ENCODE measurements around the gene NDFIP1. TPM values are rescaled to one million over a fixed set of nuclear protein-coding genes. Genes with fewer than 3 reads are reported as not detected.

NDFIP1 gene
- total RNA-seq, 1 donor from 2014 or later = 56.1 TPM

DNA sequence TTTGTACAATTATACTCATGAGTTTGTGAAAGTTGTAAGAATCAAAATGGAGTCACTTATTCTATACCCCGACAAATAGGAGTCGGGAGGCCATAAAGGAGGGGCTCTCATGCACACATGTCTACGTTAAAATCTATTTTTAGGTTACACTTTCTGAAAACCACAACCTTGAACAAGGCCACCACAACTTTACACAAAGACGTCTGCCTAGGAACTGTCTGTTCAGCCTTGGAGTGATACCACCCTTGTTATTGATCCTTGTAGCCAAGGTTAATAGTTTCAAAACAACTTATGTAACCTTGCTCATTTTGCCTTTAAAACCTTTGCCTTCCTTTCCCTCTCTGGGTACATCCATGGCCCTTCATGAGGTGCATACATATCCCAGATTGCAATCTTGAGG is 4.1 kb upstream of the NDFIP1 start:
- no peak overlapping the region for H3K4me3 Mint-ChIP-seq (ENCODE audit: unreplicated experiment)
- H3K9me3 Mint-ChIP-seq (ENCODE audit: unreplicated experiment) = peaks cover 4% of the 10 kb centered on the region
- no peak overlapping the region for H3K27ac Mint-ChIP-seq (ENCODE audit: unreplicated experiment)
- no peak for DNase-seq
- peaks cover 6% of the 10 kb centered on the region for H3K27me3 Mint-ChIP-seq (ENCODE audit: unreplicated experiment)
- H3K4me1 Mint-ChIP-seq (ENCODE audit: low read depth, unreplicated experiment) = no peaks in the 10 kb centered on the region
- TF ChIP-seq, protein P1, sequence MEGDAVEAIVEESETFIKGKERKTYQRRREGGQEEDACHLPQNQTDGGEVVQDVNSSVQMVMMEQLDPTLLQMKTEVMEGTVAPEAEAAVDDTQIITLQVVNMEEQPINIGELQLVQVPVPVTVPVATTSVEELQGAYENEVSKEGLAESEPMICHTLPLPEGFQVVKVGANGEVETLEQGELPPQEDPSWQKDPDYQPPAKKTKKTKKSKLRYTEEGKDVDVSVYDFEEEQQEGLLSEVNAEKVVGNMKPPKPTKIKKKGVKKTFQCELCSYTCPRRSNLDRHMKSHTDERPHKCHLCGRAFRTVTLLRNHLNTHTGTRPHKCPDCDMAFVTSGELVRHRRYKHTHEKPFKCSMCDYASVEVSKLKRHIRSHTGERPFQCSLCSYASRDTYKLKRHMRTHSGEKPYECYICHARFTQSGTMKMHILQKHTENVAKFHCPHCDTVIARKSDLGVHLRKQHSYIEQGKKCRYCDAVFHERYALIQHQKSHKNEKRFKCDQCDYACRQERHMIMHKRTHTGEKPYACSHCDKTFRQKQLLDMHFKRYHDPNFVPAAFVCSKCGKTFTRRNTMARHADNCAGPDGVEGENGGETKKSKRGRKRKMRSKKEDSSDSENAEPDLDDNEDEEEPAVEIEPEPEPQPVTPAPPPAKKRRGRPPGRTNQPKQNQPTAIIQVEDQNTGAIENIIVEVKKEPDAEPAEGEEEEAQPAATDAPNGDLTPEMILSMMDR (IDR thresholded peaks at IDR 0.05; ENCODE audit: partially characterized antibody, unreplicated experiment) = no peak
- no peaks in the 10 kb centered on the region for H3K36me3 Mint-ChIP-seq (ENCODE audit: unreplicated experiment)

DNA sequence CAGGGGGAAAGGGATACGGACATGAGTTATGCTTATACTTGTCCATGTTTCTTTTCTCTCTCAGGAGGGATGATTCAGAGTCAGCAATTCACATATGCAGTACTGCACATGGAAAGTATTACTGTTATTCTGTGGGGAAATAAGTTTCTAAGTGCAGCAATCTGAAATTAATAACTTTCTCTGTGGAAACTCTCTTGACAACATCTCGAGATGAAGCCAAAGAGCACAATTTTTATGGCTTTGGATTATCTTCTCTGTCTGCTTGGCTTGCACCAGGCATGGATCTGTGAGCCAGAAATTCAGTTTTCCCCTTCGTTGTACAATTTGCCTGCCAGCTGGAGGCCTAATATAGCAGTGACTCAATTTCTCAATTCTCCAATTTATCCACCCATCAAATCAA is 2.5 kb upstream of the NDFIP1 start:
- H3K27ac Mint-ChIP-seq (ENCODE audit: unreplicated experiment) = no peak overlapping the region
- H3K9me3 Mint-ChIP-seq (ENCODE audit: unreplicated experiment) = peaks cover 4% of the 10 kb centered on the region
- H3K4me1 Mint-ChIP-seq (ENCODE audit: low read depth, unreplicated experiment) = peaks cover 4% of the 10 kb centered on the region
- no peak for DNase-seq
- H3K27me3 Mint-ChIP-seq (ENCODE audit: unreplicated experiment) = peaks cover 8% of the 10 kb centered on the region
- TF ChIP-seq, protein P1 (IDR thresholded peaks at IDR 0.05; ENCODE audit: partially characterized antibody, unreplicated experiment) = no peak
- H3K36me3 Mint-ChIP-seq (ENCODE audit: unreplicated experiment) = no peaks in the 10 kb centered on the region
- no peak overlapping the region for H3K4me3 Mint-ChIP-seq (ENCODE audit: unreplicated experiment)

DNA sequence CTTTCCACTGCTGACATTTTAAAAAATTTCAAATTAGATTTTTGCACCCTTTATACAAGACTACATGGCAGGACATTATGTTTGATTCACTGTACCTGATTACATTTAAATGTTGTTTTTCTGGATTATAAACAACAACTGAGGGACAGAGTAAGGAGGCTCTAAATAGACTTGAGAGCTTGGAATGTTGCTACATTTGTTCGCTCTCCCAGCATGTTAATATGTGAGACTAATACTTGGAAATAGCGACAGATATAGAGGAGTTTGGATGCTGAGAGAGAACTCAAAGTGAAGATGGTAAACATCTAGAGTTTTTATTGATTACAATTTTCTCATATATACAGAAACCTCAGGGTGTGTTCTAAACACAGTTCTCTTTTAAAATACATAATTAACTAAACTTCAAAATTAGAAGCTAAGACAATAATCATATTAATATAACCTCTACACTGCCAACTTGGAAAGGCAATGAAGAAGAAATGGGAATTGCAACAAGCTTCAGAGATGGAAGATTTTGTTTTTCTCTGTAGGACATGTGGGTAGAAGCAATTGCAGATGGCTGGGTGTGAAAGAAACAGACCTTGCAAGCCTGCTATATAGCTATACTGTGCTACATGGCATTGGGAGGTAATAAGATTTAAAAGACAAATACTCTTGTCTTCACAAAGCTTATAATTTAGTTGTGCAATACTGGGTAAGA is 1.4 kb upstream of the NDFIP1 start:
- Mint-ChIP-seq H3K27ac (ENCODE audit: unreplicated experiment) (no peak overlapping the region), H3K4me3 (ENCODE audit: unreplicated experiment) (no peak overlapping the region)

GRCh38 chr5:142107736-142108431 is 695 bp upstream of the NDFIP1 start:
- Mint-ChIP-seq H3K9me3 (ENCODE audit: unreplicated experiment) (peaks cover 4% of the 10 kb centered on the region), H3K4me1 (ENCODE audit: low read depth, unreplicated experiment) (peaks cover 4% of the 10 kb centered on the region), H3K36me3 (ENCODE audit: unreplicated experiment) (no peaks in the 10 kb centered on the region), H3K27ac (ENCODE audit: unreplicated experiment) (peak overlapping the region; percentile 73), H3K4me3 (ENCODE audit: unreplicated experiment) (peak overlapping the region; percentile 78), H3K27me3 (ENCODE audit: unreplicated experiment) (peaks cover 8% of the 10 kb centered on the region)
- TF ChIP-seq, protein P1 (IDR thresholded peaks at IDR 0.05; ENCODE audit: partially characterized antibody, unreplicated experiment) = no peak
- no peak for DNase-seq

More for the DNA sequence above, 1.4 kb upstream of the NDFIP1 start:
- no peaks in the 10 kb centered on the region for H3K36me3 Mint-ChIP-seq (ENCODE audit: unreplicated experiment)
- TF ChIP-seq, protein P1 (IDR thresholded peaks at IDR 0.05; ENCODE audit: partially characterized antibody, unreplicated experiment) = no peak
- DNase-seq = no peak
- peaks cover 4% of the 10 kb centered on the region for H3K4me1 Mint-ChIP-seq (ENCODE audit: low read depth, unreplicated experiment)
- peaks cover 8% of the 10 kb centered on the region for H3K27me3 Mint-ChIP-seq (ENCODE audit: unreplicated experiment)
- H3K9me3 Mint-ChIP-seq (ENCODE audit: unreplicated experiment) = peaks cover 4% of the 10 kb centered on the region

Data from glutamatergic neuron (in vitro differentiated cells).